HK-2 (cell line): Measurements from ENCODE around the gene INO80E.
"Not testable (repeated sequence)": the region's sequence is repeated elsewhere in the genome, so short reads cannot be mapped to it uniquely, and the experiment has no call there.

Experiments used
- DNase-seq: peaks from one replicate; pipeline ENCODE4 v3.0.0-alpha.2; 2018; ENCODE audit not compliant: unreplicated experiment

Gene INO80E

DNA sequence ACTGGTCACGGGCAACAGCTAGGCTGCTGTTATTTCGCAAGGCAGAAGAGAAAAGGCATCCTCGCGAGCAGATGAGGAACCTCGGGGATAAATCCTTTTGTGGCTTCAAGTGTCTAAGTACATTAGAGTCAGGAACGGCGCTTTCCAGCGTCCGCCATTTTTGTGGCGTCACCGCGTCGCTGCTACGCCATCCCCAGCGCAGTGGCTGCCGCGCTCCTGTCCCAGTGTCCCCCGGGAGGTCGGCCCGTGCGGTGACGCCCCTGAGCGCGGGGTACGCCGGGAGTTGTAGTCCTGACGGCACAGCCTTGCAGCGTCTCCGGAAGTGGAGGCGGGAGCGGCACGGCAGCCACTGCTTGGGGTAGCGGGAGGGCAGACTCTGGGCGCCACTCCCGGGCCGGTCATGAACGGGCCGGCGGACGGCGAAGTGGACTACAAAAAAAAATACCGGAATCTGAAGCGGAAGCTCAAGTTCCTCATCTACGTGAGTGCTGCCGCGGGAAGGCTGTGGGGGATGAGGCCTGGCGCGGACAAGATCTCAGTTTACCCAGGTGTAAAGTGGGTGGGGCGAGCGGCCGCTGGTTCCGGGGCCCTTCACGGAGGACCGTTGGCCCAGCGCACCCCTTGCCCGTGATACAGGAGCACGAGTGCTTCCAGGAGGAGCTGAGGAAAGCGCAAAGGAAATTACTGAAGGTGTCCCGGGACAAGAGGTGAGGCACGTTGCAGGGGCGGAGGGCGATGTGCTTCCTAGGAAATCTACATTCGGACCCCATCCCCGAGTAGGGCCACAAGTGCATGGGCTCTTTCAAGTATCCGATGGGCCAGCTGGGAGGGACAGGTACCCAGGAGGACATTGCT, at the start of gene INO80E:
TSS of gene INO80E (plus strand) at position 331 of the 855 bp plus-strand sequence. CDS start at position 401, 70 bp downstream.
- DNase-seq: peak; percentile 94

- no peak for DNase-seq
Measured at GRCh38 chr16:29947897-29948296, 48.1 kb upstream of the INO80E start.

- DNase-seq: no peak
Measured at GRCh38 chr16:29950806-29951461, 45.1 kb upstream of the INO80E start.

DNA sequence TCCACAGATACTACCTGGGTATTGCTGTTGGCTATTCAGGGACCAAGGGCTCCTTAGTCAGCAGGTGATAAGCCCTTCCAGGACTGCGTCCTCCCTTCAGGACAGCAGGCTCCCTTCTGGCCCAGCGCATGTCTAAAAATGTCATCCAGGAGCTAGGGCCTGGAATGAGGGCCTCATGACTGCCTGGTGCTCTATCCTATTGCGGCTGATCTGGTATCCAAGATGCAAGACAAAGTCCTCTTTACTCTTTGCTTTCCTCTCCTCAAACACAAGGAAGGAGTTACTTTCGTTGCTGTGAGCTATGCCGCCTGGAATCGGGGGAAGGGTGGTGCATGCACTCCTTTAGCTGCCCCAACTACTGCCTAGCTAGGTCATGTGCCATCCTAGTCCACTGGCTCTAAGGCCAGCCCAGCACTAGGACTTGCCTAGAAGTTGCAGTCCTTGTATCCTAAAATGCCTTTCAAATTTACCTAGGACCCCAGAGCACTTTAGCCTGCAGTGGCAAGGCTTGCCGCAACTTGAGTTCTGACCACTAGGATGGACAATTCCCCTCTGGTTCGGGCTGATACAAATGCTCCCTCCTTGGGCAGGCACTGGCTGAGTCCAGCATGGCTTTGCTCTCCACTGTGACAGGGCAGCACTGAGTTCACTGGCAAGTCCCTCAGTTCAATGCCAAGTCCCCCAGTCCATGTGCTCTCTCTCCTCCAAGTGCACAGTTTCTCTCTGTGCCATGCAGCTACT, 44.2 kb upstream of the INO80E start:
- no peak for DNase-seq

GRCh38 chr16:29958756-29959155, 37.3 kb upstream of the INO80E start:
- no peak for DNase-seq

DNA sequence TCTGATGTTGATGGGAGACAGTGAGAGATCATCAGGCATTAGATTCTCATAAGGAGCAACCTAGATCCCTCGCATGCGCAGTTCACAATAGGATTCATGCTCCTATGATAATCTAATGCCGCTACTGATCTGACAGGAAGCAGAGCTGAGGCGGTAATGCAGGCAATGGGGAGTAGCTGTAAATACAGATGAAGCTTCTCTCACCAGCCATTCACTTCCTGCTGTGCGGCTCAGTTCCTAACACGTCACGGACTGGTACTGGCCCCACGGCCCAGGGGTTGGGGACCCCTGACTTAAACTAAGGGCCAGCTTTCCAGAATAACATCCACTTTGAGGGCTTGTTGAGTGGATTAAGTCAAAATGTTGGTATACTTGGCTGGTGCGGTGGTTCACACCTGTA, 36.7 kb upstream of the INO80E start:
- DNase-seq: no peak

- DNase-seq: not testable (repeated sequence)
Measured at GRCh38 chr16:29959821-29960220, 36.2 kb upstream of the INO80E start.

DNA sequence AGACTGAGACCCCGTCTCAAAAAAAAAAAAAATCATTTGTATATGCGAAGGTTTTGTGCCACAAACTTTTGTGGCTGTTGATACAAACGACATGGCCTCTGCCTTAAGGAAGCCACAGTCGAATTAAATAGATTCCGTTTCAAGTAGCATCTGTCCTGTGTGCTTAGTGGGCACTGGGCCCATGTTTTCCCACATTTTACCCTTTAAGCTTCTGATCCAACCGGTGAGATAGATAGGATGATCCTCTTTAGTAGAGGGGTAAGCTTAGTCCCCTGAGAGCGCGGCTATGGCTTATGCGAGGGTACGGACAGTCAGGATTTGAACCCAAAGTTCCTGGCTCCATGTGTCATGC, 34.9 kb upstream of the INO80E start:
- DNase-seq: no peak

- peak; percentile 84 for DNase-seq
Measured at GRCh38 chr16:29961479-29962343, 34.3 kb upstream of the INO80E start, which contains the start of gene TMEM219. TMEM219 (plus strand) TSS chr16:29962079; CDS start chr16:29963144, 1,065 bp downstream.

GRCh38 chr16:29962344-29962994, 33.6 kb upstream of the INO80E start:
- no peak for DNase-seq

- no peak for DNase-seq
Measured at GRCh38 chr16:29963021-29963743, 32.9 kb upstream of the INO80E start.

DNA sequence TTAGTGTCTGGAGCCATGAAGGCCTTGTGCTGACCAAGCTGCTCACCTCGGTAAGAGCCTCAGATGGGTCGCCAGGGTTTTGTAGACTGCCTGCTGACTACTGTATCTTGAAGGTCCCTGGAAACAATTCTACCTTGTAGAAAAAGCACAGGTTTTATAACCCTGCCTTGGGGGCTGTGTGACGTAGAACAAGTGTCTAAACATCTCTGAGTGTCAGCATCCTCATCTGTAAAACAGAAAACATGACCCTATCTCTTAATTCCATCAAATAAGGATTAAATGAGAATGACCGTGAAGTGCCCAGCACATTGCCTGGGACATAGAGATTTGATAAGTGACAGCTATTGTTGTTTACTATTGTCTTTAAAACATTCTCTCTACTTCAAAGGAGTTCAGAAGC, 27.8 kb upstream of the INO80E start:
- DNase-seq: no peak

- no peak for DNase-seq
Measured at GRCh38 chr16:29971304-29971703, 24.7 kb upstream of the INO80E start.

- no peak for DNase-seq
Measured at GRCh38 chr16:29972500-29972899, 23.5 kb upstream of the INO80E start.

DNA sequence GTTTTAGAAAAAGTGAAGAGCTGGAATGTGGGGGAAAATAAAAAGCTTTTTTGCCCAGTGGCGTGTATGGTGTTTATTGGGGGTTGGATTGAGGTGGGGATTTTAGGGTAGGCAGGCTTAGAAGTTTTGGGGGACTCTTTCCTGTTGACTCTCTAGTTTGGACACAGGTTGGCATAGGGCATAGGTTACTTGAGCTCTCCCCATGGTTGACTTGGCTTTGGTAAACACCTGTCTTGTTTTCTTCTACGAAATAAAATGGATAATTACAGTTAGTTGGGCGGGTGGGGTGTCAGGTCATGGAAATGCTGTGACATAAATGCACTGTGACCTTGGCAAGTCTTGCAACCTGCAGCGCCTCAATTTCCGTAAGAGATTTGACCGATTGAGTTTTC, 23.1 kb upstream of the INO80E start:
- no peak for DNase-seq

DNA sequence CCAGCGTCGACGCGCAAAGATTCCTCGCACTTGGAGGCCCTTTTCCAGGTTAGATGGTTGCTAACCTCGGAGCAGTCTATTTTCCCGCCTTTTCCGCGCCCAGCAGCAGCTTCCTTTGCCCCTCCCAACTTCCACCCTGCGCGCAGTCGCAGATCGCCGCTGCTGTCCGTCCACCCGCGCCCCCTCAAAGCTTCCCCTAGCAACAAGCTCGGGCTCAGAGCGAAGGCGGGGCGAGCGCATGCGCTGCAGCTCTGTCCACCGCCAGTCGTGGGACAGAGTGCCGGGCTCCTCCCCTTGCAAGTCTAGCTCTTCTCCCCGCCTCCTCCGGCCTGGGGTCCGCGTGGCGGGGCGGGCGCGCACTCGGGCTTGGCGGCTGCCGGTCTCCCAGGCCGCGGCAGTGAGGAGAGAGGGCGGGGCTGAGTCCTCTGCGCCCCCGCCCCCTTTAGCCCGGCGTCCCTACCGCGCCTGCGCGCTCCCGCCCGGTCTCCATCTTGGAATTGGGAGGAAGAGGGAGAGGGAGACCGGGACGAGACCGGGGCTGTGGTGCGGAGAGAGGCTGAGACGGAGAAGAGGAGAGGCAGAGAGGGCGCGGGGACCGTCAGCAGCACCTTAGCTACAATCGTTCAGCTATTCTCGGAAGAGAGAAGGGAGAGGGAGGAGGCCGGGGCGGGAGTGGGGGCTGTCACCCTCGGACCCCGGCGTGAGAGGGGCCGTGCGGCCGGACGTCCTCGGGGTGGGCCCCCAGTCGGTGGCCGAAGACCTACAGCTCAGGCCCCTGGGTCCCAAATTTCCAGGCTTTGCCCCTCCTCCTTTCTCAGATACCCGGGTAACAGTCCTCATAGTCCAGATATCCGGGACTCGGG, 22.4 kb upstream of the INO80E start, which contains the start of gene TAOK2:
TSS of gene TAOK2 (plus strand) at position 485 of the 863 bp plus-strand sequence. CDS start 3,905 bp downstream, outside the sequence.
- peak; percentile 97 for DNase-seq

GRCh38 chr16:29974291-29975133, 21.5 kb upstream of the INO80E start:
- no peak for DNase-seq

- no peak for DNase-seq
Measured at GRCh38 chr16:29975134-29975538, 20.9 kb upstream of the INO80E start.
